GM19240 (cell line): ENCODE data around the gene ABCA12.

Experiments
- DNase-seq: peaks from one replicate; pipeline ENCODE4 v3.0.0; 2011; ENCODE audit warnings: low spot score; ENCODE audit not compliant: insufficient read length

Gene ABCA12

GRCh38 chr2:215120401-215120800, 18.0 kb downstream of the ABCA12 start:
- no peak for DNase-seq

GRCh38 chr2:215119847-215120246, 18.6 kb downstream of the ABCA12 start:
- DNase-seq = no peak

DNA sequence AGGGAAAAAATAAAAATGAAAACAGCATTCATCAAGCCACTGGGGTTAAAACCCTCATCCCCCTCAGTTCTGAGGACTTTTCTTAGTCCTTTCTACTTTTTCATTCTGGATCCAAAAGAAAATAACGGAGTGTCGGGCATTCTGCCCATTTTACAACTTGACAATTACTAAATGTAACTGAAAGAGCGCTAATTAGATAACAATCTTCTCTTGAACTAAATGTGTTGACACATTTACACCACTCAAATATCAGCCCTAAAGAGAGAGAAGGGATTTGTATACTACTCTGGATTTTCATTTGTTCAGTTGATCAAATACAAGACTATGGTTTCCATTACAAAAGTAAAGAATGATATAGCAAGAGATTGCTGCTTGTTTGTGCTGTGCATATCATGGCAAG, 27.5 kb downstream of the ABCA12 start:
- DNase-seq = no peak

GRCh38 chr2:215107216-215108056, 31.0 kb downstream of the ABCA12 start:
- no peak for DNase-seq

DNA sequence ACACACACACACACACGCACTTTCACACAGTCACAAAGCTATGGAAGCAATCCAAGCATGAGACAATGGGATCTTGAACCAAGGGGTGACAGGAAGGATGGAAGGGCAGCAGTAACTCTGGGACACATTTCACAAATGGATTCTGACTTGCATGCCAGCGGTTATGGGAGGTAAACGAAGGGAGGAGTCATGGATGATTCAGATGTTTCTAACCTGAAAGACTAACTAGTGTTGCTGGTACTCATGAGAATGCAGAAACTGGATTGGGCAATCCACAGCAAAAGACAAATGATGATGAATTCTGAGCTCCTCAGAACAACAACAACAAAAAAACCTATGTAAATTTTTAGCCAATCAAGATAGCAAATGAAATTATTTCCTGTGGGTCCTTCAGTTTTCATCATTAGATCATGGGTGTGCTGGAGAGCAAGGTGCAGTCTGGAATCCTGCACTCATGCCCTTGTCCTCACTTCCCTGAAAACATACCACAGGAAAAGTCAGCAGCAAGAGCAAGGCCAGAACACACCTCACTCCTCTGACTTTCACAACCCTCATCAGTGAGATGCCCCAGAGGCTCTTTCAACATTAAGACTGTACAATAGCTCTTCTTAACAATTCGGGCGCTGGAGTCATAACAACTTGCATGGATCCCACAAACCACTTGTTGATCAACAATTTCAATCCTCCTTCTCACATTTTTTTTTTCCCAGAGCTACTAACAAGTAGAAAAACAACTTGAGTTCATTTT, 32.6 kb downstream of the ABCA12 start:
- no peak for DNase-seq

- no peak for DNase-seq
Measured at GRCh38 chr2:215104226-215104625, 34.2 kb downstream of the ABCA12 start.

DNA sequence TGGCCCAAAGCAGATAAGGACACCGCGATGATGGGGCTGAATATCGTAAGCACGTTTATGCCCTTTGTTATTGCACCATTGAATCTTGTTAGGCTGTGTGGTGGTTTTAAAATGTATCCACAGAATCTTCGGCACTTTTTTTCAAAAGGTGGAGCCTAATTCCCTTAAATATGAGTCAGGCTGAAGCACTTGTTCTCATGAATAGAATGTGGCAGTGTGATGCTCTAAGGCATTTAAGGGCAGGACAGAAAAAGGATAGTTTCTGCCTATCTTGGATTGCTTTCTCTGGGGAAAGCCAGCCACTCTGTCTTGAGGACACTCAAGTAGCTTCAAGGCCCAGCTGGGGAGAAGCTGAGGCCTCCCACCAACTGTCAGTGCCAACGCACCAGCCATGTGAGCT, 39.6 kb downstream of the ABCA12 start:
- DNase-seq = no peak

- DNase-seq = no peak
Measured at GRCh38 chr2:215084080-215084479, 54.3 kb downstream of the ABCA12 start.

DNA sequence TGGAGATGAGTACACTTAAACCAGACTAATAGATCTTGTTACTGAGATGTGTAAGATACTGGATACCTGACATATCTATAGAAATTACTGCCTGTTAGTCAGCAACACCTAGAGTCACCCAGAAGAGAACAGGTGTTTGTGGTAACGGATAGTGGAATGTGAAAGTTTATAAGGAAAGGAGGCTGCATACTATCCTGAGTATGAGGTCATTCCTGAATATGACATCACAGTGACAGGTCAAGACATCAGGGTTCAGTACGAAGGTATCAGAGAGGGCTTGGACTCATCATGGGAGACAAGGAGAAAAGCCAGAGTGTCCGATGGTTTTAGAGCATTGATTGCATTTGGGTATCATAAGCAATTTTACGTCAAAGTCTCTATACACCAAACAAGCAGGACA, 55.3 kb downstream of the ABCA12 start:
- no peak for DNase-seq

DNA sequence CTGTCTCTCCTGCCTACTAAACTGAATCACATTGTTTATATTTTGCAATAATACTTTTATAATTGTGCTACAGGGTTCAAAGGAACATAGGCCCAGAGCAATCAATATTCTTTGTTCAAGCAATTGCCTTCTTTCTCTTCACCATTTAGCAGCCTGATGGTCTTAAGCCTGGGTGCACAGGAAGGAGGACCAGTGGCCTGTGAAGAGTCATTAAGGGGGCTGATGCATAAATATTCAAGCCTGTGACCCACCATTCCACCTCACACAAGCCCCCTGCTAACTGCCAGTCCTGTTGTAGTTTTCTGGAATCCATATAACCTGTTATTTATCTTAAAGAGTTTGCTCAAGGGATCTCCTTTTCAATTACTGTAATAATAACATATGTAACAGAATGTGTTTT, 56.0 kb downstream of the ABCA12 start:
- no peak for DNase-seq

GRCh38 chr2:215080545-215080944, 57.9 kb downstream of the ABCA12 start:
- no peak for DNase-seq

DNA sequence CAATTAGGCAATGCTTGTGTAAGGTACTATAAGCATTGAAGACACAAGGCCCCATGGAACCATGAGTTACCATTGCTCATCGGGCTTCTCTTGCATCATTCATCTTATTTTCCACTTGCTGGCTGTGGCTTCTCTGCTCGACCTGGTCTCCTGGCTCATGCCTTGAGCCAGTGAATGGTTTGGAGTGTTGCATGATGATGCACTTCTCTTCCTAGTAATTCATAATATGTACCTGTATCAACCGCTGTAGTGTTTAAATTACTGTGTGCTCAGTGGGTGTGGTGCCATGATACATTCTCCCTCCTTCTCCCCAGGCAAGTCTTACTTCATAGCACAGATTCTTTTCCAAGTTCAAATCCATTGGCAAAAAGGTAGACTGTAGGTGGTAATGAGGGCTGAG, 66.8 kb downstream of the ABCA12 start:
- no peak for DNase-seq

DNA sequence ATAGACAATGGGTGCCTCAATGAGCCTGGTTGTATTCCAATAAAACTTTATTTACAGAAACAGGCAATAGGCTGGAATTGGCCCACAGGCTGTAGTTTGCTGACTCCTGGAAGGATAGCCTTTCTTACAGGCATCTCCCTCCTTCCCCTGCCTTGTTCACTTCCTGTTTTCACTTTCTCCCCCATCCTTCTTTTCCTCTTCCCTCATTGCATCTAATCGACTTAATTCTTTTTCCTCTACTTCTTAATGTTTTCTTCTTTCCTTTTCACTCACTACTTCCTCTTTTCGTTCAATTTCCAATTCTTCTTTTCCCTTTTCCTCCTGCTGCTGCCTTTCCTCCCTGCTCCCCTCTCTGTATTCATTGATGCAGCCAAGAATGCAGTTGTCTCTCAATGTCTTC, 70.0 kb downstream of the ABCA12 start:
- no peak for DNase-seq

- DNase-seq = no peak
Measured at GRCh38 chr2:215066124-215066523, 72.3 kb downstream of the ABCA12 start.

- DNase-seq = no peak
Measured at GRCh38 chr2:215063526-215063925, 74.9 kb downstream of the ABCA12 start.

- DNase-seq = no peak
Measured at GRCh38 chr2:215060861-215061536, 77.4 kb downstream of the ABCA12 start.

DNA sequence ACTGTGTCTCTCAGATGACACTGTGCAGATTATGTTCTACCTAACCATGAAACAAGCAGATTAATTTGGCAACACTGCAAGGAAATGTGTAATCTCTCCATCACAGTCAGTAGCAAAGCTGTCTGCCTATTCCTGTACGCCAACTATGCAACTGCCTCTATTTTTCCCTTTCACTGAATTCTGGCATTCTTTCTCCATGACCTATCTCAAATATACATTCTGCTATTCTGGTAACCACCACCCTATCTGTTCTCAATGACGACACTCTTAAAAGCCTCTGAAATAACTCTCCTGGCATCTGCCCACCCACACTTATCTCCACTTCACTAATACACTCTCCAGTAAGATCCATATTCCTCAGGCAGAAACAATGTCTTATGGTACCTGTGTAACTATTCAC, 78.7 kb downstream of the ABCA12 start:
- DNase-seq = no peak

DNA sequence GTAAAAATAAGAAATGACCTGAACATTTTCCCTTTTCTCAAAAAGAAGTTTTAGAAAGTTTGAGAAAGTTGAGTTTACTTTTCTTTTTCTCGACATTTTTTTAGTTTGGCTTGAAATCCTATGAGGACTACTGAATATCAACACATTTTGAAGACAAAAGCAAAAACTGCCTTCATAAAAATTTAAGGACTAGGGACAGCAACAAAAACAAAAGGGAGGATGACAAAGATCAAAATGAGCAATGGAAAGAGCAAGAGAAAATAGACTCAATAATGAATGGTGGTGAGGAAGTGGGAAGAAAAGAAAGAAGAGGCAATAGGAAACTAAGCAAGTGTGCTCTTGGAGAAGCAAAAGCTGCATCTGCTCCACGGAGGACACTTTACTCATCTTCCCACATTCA, 82.5 kb downstream of the ABCA12 start:
- DNase-seq = no peak

DNA sequence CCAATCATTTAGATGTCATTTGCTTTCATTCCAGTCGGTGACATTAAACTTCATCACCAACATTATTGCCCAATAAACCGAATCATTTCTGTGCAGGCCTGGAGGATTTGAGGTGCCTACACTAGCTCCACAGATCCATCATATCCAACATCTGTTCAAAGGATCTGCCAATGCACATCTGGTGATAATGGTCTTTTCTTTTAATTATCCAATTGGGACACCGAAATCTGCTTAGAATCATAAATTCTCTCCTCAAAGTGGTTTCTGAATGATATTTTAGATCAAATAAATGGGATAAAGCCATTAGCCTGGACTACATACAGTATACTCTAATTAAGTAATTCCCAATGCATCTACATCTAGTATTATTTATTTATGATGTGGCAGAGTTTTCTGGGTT, 85.6 kb downstream of the ABCA12 start:
- DNase-seq = no peak

GRCh38 chr2:215052404-215052803, 86.0 kb downstream of the ABCA12 start:
- DNase-seq = no peak

- DNase-seq = no peak
Measured at GRCh38 chr2:215049341-215049740, 89.1 kb downstream of the ABCA12 start.

GRCh38 chr2:215038421-215038820, 100.0 kb downstream of the ABCA12 start:
- DNase-seq = no peak
